Tibial nerve (tissue), 4 donors: Measurements from ENCODE around the gene SYTL3. TPM values are rescaled to one million over a fixed set of nuclear protein-coding genes. Genes with fewer than 3 reads are reported as not detected.
"Not testable (repeated sequence)": the region's sequence is repeated elsewhere in the genome, so short reads cannot be mapped to it uniquely, and the experiment has no call there.

Source experiments
- DNase-seq, 2 donors: peaks; one replicate each; pipeline ENCODE4 v3.0.0-alpha.2; 2019; ENCODE audit warnings: low spot score in 2 of 2
- H3K27ac ChIP-seq, 4 donors: fragments of 200-600 bp; sonication (generic) in 3 of 4; one replicate each; pipeline ENCODE4 v1.5.1; 2017 to 2019; ENCODE audit warnings: mild to moderate bottlenecking in 1 of 4
- H3K27me3 ChIP-seq, 2 donors: fragments of 200-600 bp; sonication (generic) in 1 of 2; one replicate each; pipeline versions ENCODE4 v1.5.1 to v1.6.0; 2017 to 2019
- H3K36me3 ChIP-seq, 3 donors: fragments of 200-600 bp; sonication (generic); one replicate each; pipeline ENCODE4 v1.5.1; 2018 to 2019
- H3K4me1 ChIP-seq, 4 donors: fragments of 200-600 bp; sonication (generic) in 3 of 4; one replicate each; pipeline ENCODE4 v1.5.1; 2017 to 2019
- H3K4me3 ChIP-seq, 4 donors: fragments of 200-600 bp; sonication (generic) in 3 of 4; one replicate each; pipeline ENCODE4 v1.5.1; 2017 to 2019; ENCODE audit warnings: mild to moderate bottlenecking in 1 of 4, moderate library complexity in 1 of 4
- H3K9me3 ChIP-seq, 4 donors: fragments of 200-600 bp; sonication (generic) in 3 of 4; one replicate each; pipeline ENCODE4 v1.5.1; 2017 to 2019
- CTCF ChIP-seq, 5 experiments: fragments of 200-600 bp in 3 of 5; fragments of 450-650 bp in 2 of 5; sonication (generic) in 3 of 5; IDR thresholded peaks; one replicate each; pipeline ENCODE4 v1.5.1; 2016 to 2019; ENCODE audit warnings: antibody characterized with exemption in 5 of 5, mild to moderate bottlenecking in 3 of 5, moderate library complexity in 2 of 5
- EP300 ChIP-seq, 2 donors: sonication (generic); formaldehyde crosslinking; IDR thresholded peaks; one replicate each; pipeline ENCODE4 v1.6.1; 2017; ENCODE audit warnings: antibody characterized with exemption in 2 of 2, mild to moderate bottlenecking in 1 of 2
- POLR2A ChIP-seq, 2 donors: fragments of 450-650 bp; IDR thresholded peaks; one replicate each; pipeline ENCODE4 v1.6.1; 2017; ENCODE audit warnings: antibody characterized with exemption in 2 of 2, mild to moderate bottlenecking in 2 of 2, moderate library complexity in 2 of 2
- WGBS, 2 donors: methylation state at CpG; one replicate each; pipeline ENCODE4 v1.1.5; 2018; 5-methylcytosine and 5-hydroxymethylcytosine counted together
- total RNA-seq, 4 donors: library from RNA; depleted of rRNA; stranded (reverse); fragments of >200 nt; gene quantifications; one replicate each; pipeline ENCODE4 v1.1.0, GENCODE V29; 2016

SYTL3 gene
- total RNA-seq, 4 donors from 2014 or later: 1.3 to 6.7 (median 3.6) TPM

GRCh38 chr6:158667360-158667981 is 17.6 kb downstream of the SYTL3 start:
- WGBS, 2 donors: 86% methylated on average over 8 of the region's 8 CpGs
- H3K27ac ChIP-seq: peak overlapping the region in 1 of 4 donors; percentile 39

GRCh38 chr6:158668707-158669103 is 18.9 kb downstream of the SYTL3 start:
- H3K27ac ChIP-seq: no peak overlapping the region
- WGBS, 2 donors: 64 to 72% methylated on average over 7 of the region's 7 CpGs

More at GRCh38 chr6:158667360-158667981, 17.6 kb downstream of the SYTL3 start:
- Histone ChIP-seq H3K9me3 (no peaks in the 10 kb centered on the region), H3K4me1 (peaks cover 0 to 13% (median 0%) of the 10 kb centered on the region in 4 donors), H3K27me3 (peaks cover 0 to 15% of the 10 kb centered on the region in 2 donors), H3K4me3 (no peak overlapping the region), H3K36me3 (no peaks in the 10 kb centered on the region)
- no peak for DNase-seq
- TF ChIP-seq EP300 (IDR thresholded peaks at IDR 0.05): no peak
- no peak for TF ChIP-seq CTCF (IDR thresholded peaks at IDR 0.05)
- no peak for TF ChIP-seq POLR2A (IDR thresholded peaks at IDR 0.05)

GRCh38 chr6:158669145-158670035 is 19.5 kb downstream of the SYTL3 start:
- Histone ChIP-seq H3K27me3 (peaks cover 0 to 10% of the 10 kb centered on the region in 2 donors), H3K4me1 (peaks cover 0 to 3% (median 0%) of the 10 kb centered on the region in 4 donors), H3K36me3 (no peaks in the 10 kb centered on the region), H3K9me3 (no peaks in the 10 kb centered on the region), H3K4me3 (no peak overlapping the region), H3K27ac (no peak overlapping the region)
- TF ChIP-seq POLR2A (IDR thresholded peaks at IDR 0.05) (no peak), EP300 (IDR thresholded peaks at IDR 0.05) (no peak), CTCF (IDR thresholded peaks at IDR 0.05) (no peak)
- DNase-seq: no peak
- WGBS, 2 donors: 72 to 75% methylated on average over 7 of the region's 7 CpGs

More at GRCh38 chr6:158668707-158669103, 18.9 kb downstream of the SYTL3 start:
- no peaks in the 10 kb centered on the region for H3K9me3 ChIP-seq
- no peaks in the 10 kb centered on the region for H3K36me3 ChIP-seq
- TF ChIP-seq EP300 (IDR thresholded peaks at IDR 0.05) (no peak), CTCF (IDR thresholded peaks at IDR 0.05) (no peak), POLR2A (IDR thresholded peaks at IDR 0.05) (no peak)
- no peak for DNase-seq
- peaks cover 0 to 10% of the 10 kb centered on the region in 2 donors for H3K27me3 ChIP-seq
- no peak overlapping the region for H3K4me3 ChIP-seq
- H3K4me1 ChIP-seq: peaks cover 0 to 3% (median 0%) of the 10 kb centered on the region in 4 donors

GRCh38 chr6:158672119-158672518 is 22.3 kb downstream of the SYTL3 start:
- not testable (repeated sequence) for H3K27me3 ChIP-seq, H3K9me3 ChIP-seq, H3K4me1 ChIP-seq, H3K36me3 ChIP-seq, H3K27ac ChIP-seq, DNase-seq, H3K4me3 ChIP-seq
- 82 to 90% methylated on average over 8 of the region's 8 CpGs for WGBS, 2 donors

- Histone ChIP-seq H3K9me3 (no peaks in the 10 kb centered on the region), H3K4me1 (peaks cover 0 to 3% (median 0%) of the 10 kb centered on the region in 4 donors), H3K27me3 (no peaks in the 10 kb centered on the region), H3K4me3 (no peak overlapping the region), H3K36me3 (no peaks in the 10 kb centered on the region), H3K27ac (no peak overlapping the region)
- 96% methylated on average over 6 of the region's 6 CpGs for WGBS, 2 donors
- no peak for DNase-seq
- TF ChIP-seq CTCF (IDR thresholded peaks at IDR 0.05): no peak
- no peak for TF ChIP-seq POLR2A (IDR thresholded peaks at IDR 0.05)
- no peak for TF ChIP-seq EP300 (IDR thresholded peaks at IDR 0.05)
These were observed 22.9 kb downstream of the SYTL3 start for GRCh38 chr6:158672726-158673125.
